ENCODE measurements around the gene ABCF1. TPM values are rescaled to one million over a fixed set of nuclear protein-coding genes. Genes with fewer than 3 reads are reported as not detected.
A peak's percentile ranks its signal among the peaks of the same experiment; 100 is the strongest.

Gene ABCF1
- total RNA-seq, 1 experiment from 2014 or later = 94.9 TPM

DNA sequence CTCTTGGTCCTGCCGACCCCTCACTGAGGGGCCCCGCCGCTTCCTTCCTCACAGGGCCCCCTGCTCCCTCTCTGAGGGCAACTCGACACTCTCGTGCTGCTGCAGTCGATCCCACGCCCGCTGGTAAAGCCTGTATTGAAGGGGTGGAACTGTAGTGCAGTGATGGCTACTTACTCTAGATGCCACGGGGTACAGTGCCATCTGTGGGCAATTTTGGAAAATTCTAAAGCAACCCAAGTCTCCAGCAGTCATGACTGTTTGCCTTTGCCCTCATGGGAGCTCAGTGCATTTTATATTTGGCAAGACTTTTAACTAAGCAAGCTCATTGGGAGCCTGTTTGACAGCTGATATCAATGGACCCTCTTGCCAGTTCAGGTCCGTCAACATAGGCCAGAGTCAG lies 69.2 kb downstream of the ABCF1 start:
- Histone ChIP-seq H3K4me3 (ENCODE audit: low read depth in 2 of 2, low read length in 2 of 2) (no peak overlapping the region), H3K27ac (ENCODE audit: low read length) (no peak overlapping the region), H3K9me3 (ENCODE audit: control insufficient read depth, insufficient read depth, low read depth, low read length) (no peaks in the 10 kb centered on the region), H3K4me1 (ENCODE audit: control insufficient read depth, insufficient read depth, low read length) (no peaks in the 10 kb centered on the region), H3K27me3 (ENCODE audit: control insufficient read depth, insufficient read depth, low read length) (no peaks in the 10 kb centered on the region), H3K36me3 (ENCODE audit: control insufficient read depth, insufficient read depth, low read length) (no peaks in the 10 kb centered on the region; the same call in 1 of the 2 replicates)
- BruUV-seq (replicated peaks) = no TSS peak
- in situ Hi-C loops (cut with HindIII; ENCODE audit: low pct_unique_long_range_greater_than_20kb, low sequenced_read_pairs) (no loop called here), intact Hi-C loops (cut with micrococcal nuclease; ENCODE audit: unreplicated experiment) (no loop called here)
- ChIA-PET CTCF (no interaction called here), POLR2A (interaction anchor here (0.6 kb wide), 1 partner anchor 26 kb away, joined by 6 read pairs; no protein-coding TSS in a partner anchor)
- DNase-seq (ENCODE audit: low read depth, low spot score) = no peak
- TF ChIP-seq REST (IDR thresholded peaks at IDR 0.05; ENCODE audit: insufficient read depth in 1 of 2, low read depth in 2 of 2, low read length in 1 of 2) (no peak), TCF7L2 (IDR thresholded peaks at IDR 0.05; ENCODE audit: low read depth, low read length) (no peak), POLR2AphosphoS5 (IDR thresholded peaks at IDR 0.05; ENCODE audit: low read depth, low read length) (no peak), SIN3A (IDR thresholded peaks at IDR 0.05; ENCODE audit: borderline replicate concordance, insufficient read depth, low read depth, low read length) (no peak), CTCF (IDR thresholded peaks at IDR 0.05) (no peak)
- peak; percentile 75 for ATAC-seq

DNA sequence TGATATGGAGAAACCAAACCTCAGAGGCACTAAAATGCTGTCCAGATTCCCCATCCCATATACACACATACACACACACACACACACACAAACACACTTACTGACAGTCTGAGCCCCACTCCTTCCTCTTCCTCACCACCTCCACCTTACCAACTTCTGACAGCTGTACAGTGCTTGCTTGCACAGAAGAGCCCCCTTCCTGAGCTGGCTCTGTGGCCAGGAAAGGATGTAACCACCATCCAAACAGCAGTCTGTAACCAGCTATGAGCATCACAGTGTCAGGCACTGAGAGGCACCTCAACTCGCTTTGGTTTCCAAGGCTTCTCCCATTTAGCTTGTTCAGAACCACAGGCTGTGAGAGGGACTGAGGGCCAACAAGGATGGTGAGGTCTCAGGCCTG lies 69.8 kb downstream of the ABCF1 start:
- ChIA-PET POLR2A (interaction anchor here (0.6 kb wide), 1 partner anchor 26 kb away, joined by 6 read pairs; no protein-coding TSS in a partner anchor), CTCF (no interaction called here)
- DNase-seq (ENCODE audit: low read depth, low spot score) = no peak
- intact Hi-C loops (cut with micrococcal nuclease; ENCODE audit: unreplicated experiment) (no loop called here), in situ Hi-C loops (cut with HindIII; ENCODE audit: low pct_unique_long_range_greater_than_20kb, low sequenced_read_pairs) (no loop called here)
- Histone ChIP-seq H3K9me3 (ENCODE audit: control insufficient read depth, insufficient read depth, low read depth, low read length) (no peaks in the 10 kb centered on the region), H3K27ac (ENCODE audit: low read length) (no peak overlapping the region), H3K4me3 (ENCODE audit: low read depth in 2 of 2, low read length in 2 of 2) (no peak overlapping the region), H3K4me1 (ENCODE audit: control insufficient read depth, insufficient read depth, low read length) (peaks cover 5% of the 10 kb centered on the region), H3K36me3 (ENCODE audit: control insufficient read depth, insufficient read depth, low read length) (no peaks in the 10 kb centered on the region; the same call in 1 of the 2 replicates), H3K27me3 (ENCODE audit: control insufficient read depth, insufficient read depth, low read length) (no peaks in the 10 kb centered on the region)
- no TSS peak for BruUV-seq (replicated peaks)
- TF ChIP-seq CTCF (IDR thresholded peaks at IDR 0.05) (no peak), POLR2AphosphoS5 (IDR thresholded peaks at IDR 0.05; ENCODE audit: low read depth, low read length) (no peak), TCF7L2 (IDR thresholded peaks at IDR 0.05; ENCODE audit: low read depth, low read length) (no peak), SIN3A (IDR thresholded peaks at IDR 0.05; ENCODE audit: borderline replicate concordance, insufficient read depth, low read depth, low read length) (no peak), REST (IDR thresholded peaks at IDR 0.05; ENCODE audit: insufficient read depth in 1 of 2, low read depth in 2 of 2, low read length in 1 of 2) (no peak)
- ATAC-seq = no peak
